HG02852 (cell line): ENCODE data around the gene SAA2.
"Not testable (repeated sequence)": the region's sequence is repeated elsewhere in the genome, so short reads cannot be mapped to it uniquely, and the experiment has no call there.

Experiments
- ATAC-seq: cut with Tn5 transposase; IDR thresholded peaks from one replicate; pipeline ENCODE4 v1.9.1; 2021; ENCODE audit warnings: mild to moderate bottlenecking, moderate library complexity; ENCODE audit not compliant: unreplicated experiment

Gene SAA2

DNA sequence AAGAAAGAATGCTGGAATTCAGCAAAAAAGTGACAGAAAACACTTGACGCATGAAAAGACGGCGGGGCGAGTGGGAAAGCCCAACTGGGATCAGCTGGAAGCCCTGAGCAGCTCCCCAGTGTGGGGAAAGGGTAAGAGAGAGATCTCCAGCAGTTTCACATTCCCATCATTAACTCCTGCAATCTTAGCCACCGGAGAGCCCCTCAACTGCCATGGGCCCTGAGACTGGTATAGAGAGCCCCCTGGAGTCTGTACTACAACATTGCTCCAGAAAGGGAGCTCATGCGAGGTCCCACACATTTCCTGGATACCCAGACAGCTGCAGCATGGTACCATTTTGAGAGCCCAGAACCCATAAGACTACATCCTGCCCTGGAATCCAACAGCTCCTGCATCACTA lies 44.7 kb downstream of the SAA2 start:
- ATAC-seq: no peak

GRCh38 chr11:18197738-18198137 lies 50.7 kb downstream of the SAA2 start:
- ATAC-seq: not testable (repeated sequence)

GRCh38 chr11:18196532-18196931 lies 51.9 kb downstream of the SAA2 start:
- ATAC-seq: no peak
